Measurements from ENCODE around the gene DNM3. TPM values are rescaled to one million over a fixed set of nuclear protein-coding genes. Genes with fewer than 3 reads are reported as not detected.

The DNM3 gene
- polyA plus RNA-seq, 2 donors: 0.53 to 0.76 TPM

DNA sequence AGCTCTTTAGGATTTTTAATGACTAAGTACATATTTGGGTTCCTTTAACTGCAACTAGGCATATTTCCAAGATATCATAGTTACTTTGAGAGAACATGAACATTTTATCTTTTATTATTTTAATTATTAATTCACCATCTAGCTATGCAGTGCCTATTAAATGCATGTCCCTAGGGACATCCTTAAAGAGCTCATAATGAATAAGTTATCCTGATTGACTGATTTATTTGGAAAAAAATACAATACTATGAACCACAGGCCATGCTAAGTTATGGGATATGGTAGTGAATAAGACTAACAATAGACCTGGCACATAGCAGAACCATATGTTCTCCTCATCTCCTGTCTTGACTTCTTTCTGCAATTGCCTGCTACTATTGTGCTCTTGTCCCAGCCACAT, 562.8 kb downstream of the DNM3 start:
- H3K9me3 ChIP-seq (ENCODE audit: control insufficient read depth in 2 of 2, insufficient read depth in 1 of 2, low read depth in 1 of 2, low read length in 1 of 2): no peaks in the 10 kb centered on the region
- H3K27me3 ChIP-seq (ENCODE audit: control insufficient read depth in 1 of 2, insufficient read depth in 2 of 2, low read length in 2 of 2): no peaks in the 10 kb centered on the region
- no peak overlapping the region for H3K4me3 ChIP-seq (ENCODE audit: low read depth in 1 of 2, low read length in 2 of 2)
- H3K36me3 ChIP-seq (ENCODE audit: control insufficient read depth in 2 of 2, insufficient read depth in 2 of 2, low read length in 1 of 2): no peaks in the 10 kb centered on the region
- no peaks in the 10 kb centered on the region for H3K4me1 ChIP-seq (ENCODE audit: control insufficient read depth in 2 of 2, insufficient read depth in 2 of 2, low read length in 1 of 2)
- H3K27ac ChIP-seq (ENCODE audit: low read depth in 2 of 2, low read length in 1 of 2): no peak overlapping the region

DNA sequence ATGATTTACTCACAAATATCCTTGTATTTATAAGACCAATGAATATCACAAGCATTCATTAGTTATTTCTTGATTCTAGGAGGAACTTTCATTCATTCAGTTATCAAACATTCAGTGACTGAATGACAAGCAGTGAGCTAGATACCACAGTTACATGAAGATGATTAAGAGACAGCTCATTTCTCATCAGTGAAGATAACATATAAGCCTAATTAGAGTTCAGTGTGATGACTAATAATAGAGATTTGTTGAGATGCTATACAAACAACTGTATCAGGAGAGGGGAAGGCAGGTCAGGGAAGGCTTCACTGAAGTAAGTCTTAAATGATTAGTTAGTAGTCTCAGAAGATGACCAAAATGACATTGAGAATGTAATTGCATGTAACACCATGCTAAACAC, 564.6 kb downstream of the DNM3 start:
- no peaks in the 10 kb centered on the region for H3K4me1 ChIP-seq (ENCODE audit: control insufficient read depth in 2 of 2, insufficient read depth in 2 of 2, low read length in 1 of 2)
- H3K27ac ChIP-seq (ENCODE audit: low read depth in 2 of 2, low read length in 1 of 2): no peak overlapping the region
- H3K27me3 ChIP-seq (ENCODE audit: control insufficient read depth in 1 of 2, insufficient read depth in 2 of 2, low read length in 2 of 2): no peaks in the 10 kb centered on the region
- no peak overlapping the region for H3K4me3 ChIP-seq (ENCODE audit: low read depth in 1 of 2, low read length in 2 of 2)
- H3K36me3 ChIP-seq (ENCODE audit: control insufficient read depth in 2 of 2, insufficient read depth in 2 of 2, low read length in 1 of 2): no peaks in the 10 kb centered on the region
- no peaks in the 10 kb centered on the region for H3K9me3 ChIP-seq (ENCODE audit: control insufficient read depth in 2 of 2, insufficient read depth in 1 of 2, low read depth in 1 of 2, low read length in 1 of 2)

DNA sequence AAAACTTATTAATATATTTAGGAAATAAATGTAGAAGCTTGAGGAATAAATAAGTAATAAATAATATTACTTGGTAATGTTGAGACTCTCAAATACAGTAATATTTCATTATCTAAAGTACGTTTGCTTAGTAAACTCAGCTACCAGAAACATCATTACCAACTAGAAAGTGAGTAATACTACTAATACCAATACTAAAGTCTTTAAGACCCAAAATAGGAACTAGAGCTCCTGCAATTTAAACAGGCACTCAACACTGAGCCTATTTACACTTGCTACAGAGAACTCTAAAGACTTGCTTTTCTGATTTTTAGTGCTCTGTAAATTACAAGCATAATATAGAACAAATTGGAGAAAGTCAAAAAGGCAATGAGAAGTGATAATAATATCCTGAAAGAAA, 565.7 kb downstream of the DNM3 start:
- Histone ChIP-seq H3K9me3 (ENCODE audit: control insufficient read depth in 2 of 2, insufficient read depth in 1 of 2, low read depth in 1 of 2, low read length in 1 of 2) (no peaks in the 10 kb centered on the region), H3K36me3 (ENCODE audit: control insufficient read depth in 2 of 2, insufficient read depth in 2 of 2, low read length in 1 of 2) (no peaks in the 10 kb centered on the region), H3K27ac (ENCODE audit: low read depth in 2 of 2, low read length in 1 of 2) (no peak overlapping the region), H3K27me3 (ENCODE audit: control insufficient read depth in 1 of 2, insufficient read depth in 2 of 2, low read length in 2 of 2) (no peaks in the 10 kb centered on the region), H3K4me1 (ENCODE audit: control insufficient read depth in 2 of 2, insufficient read depth in 2 of 2, low read length in 1 of 2) (no peaks in the 10 kb centered on the region), H3K4me3 (ENCODE audit: low read depth in 1 of 2, low read length in 2 of 2) (no peak overlapping the region)
- 73 to 79% methylated on average over 1 of the region's 1 CpG for WGBS, 2 donors

DNA sequence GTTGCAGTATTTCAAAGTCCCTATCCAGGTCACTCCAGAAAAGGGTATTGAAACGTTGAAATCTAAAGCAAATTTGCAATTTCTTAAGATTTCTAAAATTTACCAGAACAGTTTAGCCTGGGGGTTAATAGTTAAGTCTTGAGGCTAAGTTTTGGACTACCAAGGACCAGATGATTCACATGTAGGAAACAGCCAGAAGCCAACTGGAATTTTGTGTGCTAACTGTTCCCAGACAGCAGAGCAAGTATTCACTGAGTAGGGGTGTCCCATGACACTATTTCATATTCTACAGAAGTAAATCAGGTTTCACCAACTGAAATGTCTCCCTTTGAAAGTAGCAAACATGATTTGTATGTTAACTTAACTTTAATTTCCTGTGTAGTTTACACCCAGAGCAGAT, 567.7 kb downstream of the DNM3 start:
- WGBS, 2 donors: 90 to 92% methylated on average over 1 of the region's 1 CpG
- Histone ChIP-seq H3K27ac (ENCODE audit: low read depth in 2 of 2, low read length in 1 of 2) (no peak overlapping the region), H3K9me3 (ENCODE audit: control insufficient read depth in 2 of 2, insufficient read depth in 1 of 2, low read depth in 1 of 2, low read length in 1 of 2) (no peaks in the 10 kb centered on the region), H3K27me3 (ENCODE audit: control insufficient read depth in 1 of 2, insufficient read depth in 2 of 2, low read length in 2 of 2) (no peaks in the 10 kb centered on the region), H3K4me1 (ENCODE audit: control insufficient read depth in 2 of 2, insufficient read depth in 2 of 2, low read length in 1 of 2) (no peaks in the 10 kb centered on the region), H3K4me3 (ENCODE audit: low read depth in 1 of 2, low read length in 2 of 2) (no peak overlapping the region), H3K36me3 (ENCODE audit: control insufficient read depth in 2 of 2, insufficient read depth in 2 of 2, low read length in 1 of 2) (no peaks in the 10 kb centered on the region)

DNA sequence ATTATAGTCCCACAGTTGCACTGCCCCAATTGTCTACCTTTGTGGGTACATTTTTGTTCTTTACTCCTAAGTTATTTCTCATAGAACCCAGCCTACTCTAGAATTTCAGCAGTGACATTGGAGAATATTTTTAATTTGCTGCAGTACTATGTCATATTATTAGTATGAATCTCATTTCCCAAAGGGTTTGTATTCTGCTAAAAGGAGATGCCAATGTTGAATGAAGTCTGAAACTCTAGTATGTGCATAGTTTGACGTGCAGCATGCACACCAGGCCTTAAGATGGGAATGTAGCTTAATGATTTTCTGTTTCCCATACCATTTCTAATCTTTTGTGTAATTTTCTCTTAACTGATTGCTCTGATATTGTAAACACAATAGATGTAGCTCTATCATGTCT, 568.7 kb downstream of the DNM3 start:
- no peaks in the 10 kb centered on the region for H3K4me1 ChIP-seq (ENCODE audit: control insufficient read depth in 2 of 2, insufficient read depth in 2 of 2, low read length in 1 of 2)
- no peaks in the 10 kb centered on the region for H3K27me3 ChIP-seq (ENCODE audit: control insufficient read depth in 1 of 2, insufficient read depth in 2 of 2, low read length in 2 of 2)
- H3K27ac ChIP-seq (ENCODE audit: low read depth in 2 of 2, low read length in 1 of 2): no peak overlapping the region
- H3K4me3 ChIP-seq (ENCODE audit: low read depth in 1 of 2, low read length in 2 of 2): no peak overlapping the region
- 86 to 87% methylated on average over 1 of the region's 1 CpG for WGBS, 2 donors
- H3K36me3 ChIP-seq (ENCODE audit: control insufficient read depth in 2 of 2, insufficient read depth in 2 of 2, low read length in 1 of 2): no peaks in the 10 kb centered on the region
- no peaks in the 10 kb centered on the region for H3K9me3 ChIP-seq (ENCODE audit: control insufficient read depth in 2 of 2, insufficient read depth in 1 of 2, low read depth in 1 of 2, low read length in 1 of 2)

DNA sequence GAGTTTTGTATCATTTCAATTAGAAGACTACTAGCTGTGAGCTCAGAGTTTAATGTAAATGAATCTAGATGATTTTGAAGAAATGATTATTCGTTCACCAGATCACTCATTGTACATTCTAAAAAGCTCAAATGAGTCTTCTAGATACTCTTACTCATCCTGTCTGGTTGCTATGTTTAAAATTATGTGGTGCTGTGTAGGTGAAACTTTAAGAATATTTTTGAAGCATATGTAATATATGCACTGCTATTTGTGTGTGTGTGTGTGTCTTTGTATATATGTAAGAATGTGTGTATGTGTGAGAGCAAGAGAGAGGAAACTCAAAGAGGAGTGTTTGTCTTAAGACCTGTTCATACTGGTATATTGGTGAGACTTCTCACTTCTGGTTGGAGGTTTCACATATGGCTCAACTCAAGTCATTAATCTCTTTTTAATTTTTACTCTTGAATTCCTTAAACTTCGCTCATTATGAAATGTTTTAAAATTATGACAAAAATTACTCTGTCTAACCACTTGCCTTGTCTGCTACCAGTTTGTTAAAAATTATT, 570.6 kb downstream of the DNM3 start:
- 89 to 97% methylated on average over 2 of the region's 2 CpGs for WGBS, 2 donors
- Histone ChIP-seq H3K9me3 (ENCODE audit: control insufficient read depth in 2 of 2, insufficient read depth in 1 of 2, low read depth in 1 of 2, low read length in 1 of 2) (no peaks in the 10 kb centered on the region), H3K27me3 (ENCODE audit: control insufficient read depth in 1 of 2, insufficient read depth in 2 of 2, low read length in 2 of 2) (no peaks in the 10 kb centered on the region), H3K36me3 (ENCODE audit: control insufficient read depth in 2 of 2, insufficient read depth in 2 of 2, low read length in 1 of 2) (no peaks in the 10 kb centered on the region), H3K27ac (ENCODE audit: low read depth in 2 of 2, low read length in 1 of 2) (no peak overlapping the region), H3K4me3 (ENCODE audit: low read depth in 1 of 2, low read length in 2 of 2) (no peak overlapping the region), H3K4me1 (ENCODE audit: control insufficient read depth in 2 of 2, insufficient read depth in 2 of 2, low read length in 1 of 2) (no peaks in the 10 kb centered on the region)

DNA sequence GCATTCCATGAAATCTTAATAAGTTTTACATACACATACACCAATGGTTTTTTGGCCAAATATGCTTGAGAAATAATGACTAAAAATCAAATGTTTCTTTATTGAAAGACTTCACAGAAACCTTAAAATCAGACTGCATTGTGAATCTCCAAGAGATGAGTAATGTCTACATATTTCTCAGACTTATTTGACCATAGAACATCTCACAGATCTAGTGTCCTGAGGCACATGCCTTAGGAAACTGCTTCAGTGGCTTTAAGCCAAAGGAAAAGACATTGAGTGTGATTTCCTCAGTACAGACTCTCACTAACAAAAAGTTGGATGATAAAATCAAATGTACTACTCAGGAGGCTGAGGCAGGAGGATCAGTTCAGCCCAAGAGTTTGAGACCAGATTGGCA, 573.0 kb downstream of the DNM3 start:
- Histone ChIP-seq H3K27ac (ENCODE audit: low read depth in 2 of 2, low read length in 1 of 2) (no peak overlapping the region), H3K4me3 (ENCODE audit: low read depth in 1 of 2, low read length in 2 of 2) (no peak overlapping the region)

DNA sequence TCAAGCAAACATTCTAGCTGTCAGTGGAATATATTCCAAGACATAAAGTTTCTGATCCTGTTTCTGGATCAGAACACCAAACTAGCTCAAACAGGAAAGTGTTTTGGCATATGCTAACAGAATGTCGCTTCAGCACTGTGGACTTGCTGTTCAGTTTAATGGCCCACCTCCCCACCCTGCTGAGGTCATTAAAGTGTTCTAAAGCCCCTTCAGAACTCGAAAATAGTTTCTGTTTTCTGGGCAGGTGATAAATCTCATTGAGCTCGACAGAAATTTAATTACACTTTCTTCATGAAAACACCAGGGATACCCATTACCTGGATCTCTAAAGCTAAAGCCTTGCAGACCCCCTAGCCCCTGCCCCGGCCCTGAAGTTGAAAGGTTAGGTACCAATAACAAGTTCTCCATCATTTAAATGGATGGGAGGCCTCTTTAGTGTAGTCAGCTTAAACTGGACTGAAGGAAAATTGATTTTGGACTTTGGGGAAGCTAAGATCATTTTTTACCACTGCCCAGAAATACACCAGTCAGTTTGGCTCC, 575.3 kb downstream of the DNM3 start:
- H3K27ac ChIP-seq (ENCODE audit: low read depth in 2 of 2, low read length in 1 of 2): no peak overlapping the region
- no peaks in the 10 kb centered on the region for H3K9me3 ChIP-seq (ENCODE audit: control insufficient read depth in 2 of 2, insufficient read depth in 1 of 2, low read depth in 1 of 2, low read length in 1 of 2)
- no peaks in the 10 kb centered on the region for H3K4me1 ChIP-seq (ENCODE audit: control insufficient read depth in 2 of 2, insufficient read depth in 2 of 2, low read length in 1 of 2)
- no peaks in the 10 kb centered on the region for H3K36me3 ChIP-seq (ENCODE audit: control insufficient read depth in 2 of 2, insufficient read depth in 2 of 2, low read length in 1 of 2)
- no peaks in the 10 kb centered on the region for H3K27me3 ChIP-seq (ENCODE audit: control insufficient read depth in 1 of 2, insufficient read depth in 2 of 2, low read length in 2 of 2)
- WGBS, 2 donors: 72 to 75% methylated on average over 4 of the region's 4 CpGs
- no peak overlapping the region for H3K4me3 ChIP-seq (ENCODE audit: low read depth in 1 of 2, low read length in 2 of 2)

More for the DNA sequence above, 573.0 kb downstream of the DNM3 start:
- H3K9me3 ChIP-seq (ENCODE audit: control insufficient read depth in 2 of 2, insufficient read depth in 1 of 2, low read depth in 1 of 2, low read length in 1 of 2): no peaks in the 10 kb centered on the region
- no peaks in the 10 kb centered on the region for H3K4me1 ChIP-seq (ENCODE audit: control insufficient read depth in 2 of 2, insufficient read depth in 2 of 2, low read length in 1 of 2)
- H3K27me3 ChIP-seq (ENCODE audit: control insufficient read depth in 1 of 2, insufficient read depth in 2 of 2, low read length in 2 of 2): no peaks in the 10 kb centered on the region
- no peaks in the 10 kb centered on the region for H3K36me3 ChIP-seq (ENCODE audit: control insufficient read depth in 2 of 2, insufficient read depth in 2 of 2, low read length in 1 of 2)

DNA sequence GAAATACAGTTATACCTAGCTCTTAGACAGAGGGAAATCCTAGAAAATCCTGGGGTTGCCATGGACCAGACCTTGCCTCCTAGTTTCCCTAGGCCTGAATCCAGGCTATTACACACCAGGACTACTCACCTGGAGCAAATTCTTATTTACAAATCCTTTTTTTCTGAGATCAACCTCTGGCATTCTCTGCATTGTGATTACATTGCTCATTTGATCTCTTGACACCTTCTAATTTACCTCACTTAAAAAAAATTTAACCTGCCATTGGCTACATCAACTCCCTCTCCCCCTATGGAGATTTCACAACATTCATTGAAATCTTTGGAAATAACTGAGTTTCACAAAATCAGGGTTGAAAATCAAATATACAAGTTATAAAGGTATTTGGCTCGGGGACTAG, 576.3 kb downstream of the DNM3 start:
- Histone ChIP-seq H3K36me3 (ENCODE audit: control insufficient read depth in 2 of 2, insufficient read depth in 2 of 2, low read length in 1 of 2) (no peaks in the 10 kb centered on the region), H3K4me1 (ENCODE audit: control insufficient read depth in 2 of 2, insufficient read depth in 2 of 2, low read length in 1 of 2) (no peaks in the 10 kb centered on the region), H3K27ac (ENCODE audit: low read depth in 2 of 2, low read length in 1 of 2) (no peak overlapping the region), H3K27me3 (ENCODE audit: control insufficient read depth in 1 of 2, insufficient read depth in 2 of 2, low read length in 2 of 2) (no peaks in the 10 kb centered on the region), H3K9me3 (ENCODE audit: control insufficient read depth in 2 of 2, insufficient read depth in 1 of 2, low read depth in 1 of 2, low read length in 1 of 2) (no peaks in the 10 kb centered on the region), H3K4me3 (ENCODE audit: low read depth in 1 of 2, low read length in 2 of 2) (no peak overlapping the region)
- WGBS, 2 donors: 93 to 96% methylated on average over 1 of the region's 1 CpG

DNA sequence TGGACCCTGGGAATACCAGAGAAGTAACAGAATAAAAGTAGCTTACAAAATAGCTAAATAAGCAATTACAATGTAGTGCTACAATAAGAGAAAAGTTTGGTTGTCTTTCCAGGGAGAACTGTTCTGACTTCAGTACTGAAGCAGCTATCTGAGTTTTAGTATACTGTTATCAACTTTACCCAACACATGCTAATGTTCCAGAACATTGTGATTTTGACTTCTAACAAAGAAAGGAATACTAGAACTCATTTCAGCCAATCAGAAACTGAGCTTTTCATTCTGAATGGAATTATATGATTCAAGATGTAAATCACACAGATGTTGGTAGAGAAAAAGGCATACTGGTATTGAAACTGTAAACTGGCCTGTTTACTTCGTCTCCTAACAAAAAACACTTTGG, 579.1 kb downstream of the DNM3 start, which contains the start of gene C1orf105:
TSS of gene C1orf105 (plus strand) at position 301 of the 400 bp plus-strand sequence. CDS start 201 bp downstream, outside the sequence.
- Histone ChIP-seq H3K27ac (ENCODE audit: low read depth in 2 of 2, low read length in 1 of 2) (no peak within 1 kb of the TSS), H3K4me3 (ENCODE audit: low read depth in 1 of 2, low read length in 2 of 2) (no peak within 1 kb of the TSS), H3K27me3 (ENCODE audit: control insufficient read depth in 1 of 2, insufficient read depth in 2 of 2, low read length in 2 of 2) (no peaks in the 10 kb centered on the region), H3K4me1 (ENCODE audit: control insufficient read depth in 2 of 2, insufficient read depth in 2 of 2, low read length in 1 of 2) (no peaks in the 10 kb centered on the region), H3K9me3 (ENCODE audit: control insufficient read depth in 2 of 2, insufficient read depth in 1 of 2, low read depth in 1 of 2, low read length in 1 of 2) (no peaks in the 10 kb centered on the region), H3K36me3 (ENCODE audit: control insufficient read depth in 2 of 2, insufficient read depth in 2 of 2, low read length in 1 of 2) (no peaks in the 10 kb centered on the region)
- WGBS, 2 donors: 90 to 91% methylated on average over 1 of the region's 1 CpG
